GM06990 (cell line): ENCODE results near the gene CACNA1D.
"Not testable (repeated sequence)": the region's sequence is repeated elsewhere in the genome, so short reads cannot be mapped to it uniquely, and the experiment has no call there.

Experiments
- DNase-seq: peaks from one replicate; pipeline ENCODE4 v3.0.0-alpha.2; 2011; ENCODE audit not compliant: insufficient read length; ENCODE audit errors: extremely low read depth
- H3K27me3 ChIP-seq: replicated peaks from 2 replicates; pipeline ENCODE4 v1.6.0; 2011; ENCODE audit warnings: low read length; ENCODE audit not compliant: control insufficient read depth, insufficient read depth
- H3K36me3 ChIP-seq: 2 replicates; pipeline ENCODE4 v1.5.1; 2011; ENCODE audit warnings: low read length; ENCODE audit not compliant: control insufficient read depth, insufficient read depth
- H3K4me3 ChIP-seq: replicated peaks from 2 replicates; pipeline ENCODE4 v1.5.1; 2011; ENCODE audit warnings: low read depth, mild to moderate bottlenecking, control low read depth, low read length
- TF ChIP-seq, protein P1 (sequence below): IDR thresholded peaks from 2 replicates; pipeline ENCODE4 v1.5.1; 2011; ENCODE audit warnings: low read length, control low read depth, mild to moderate bottlenecking, inconsistent platforms; ENCODE audit not compliant: insufficient read depth, poor library complexity, severe bottlenecking

CACNA1D gene

DNA sequence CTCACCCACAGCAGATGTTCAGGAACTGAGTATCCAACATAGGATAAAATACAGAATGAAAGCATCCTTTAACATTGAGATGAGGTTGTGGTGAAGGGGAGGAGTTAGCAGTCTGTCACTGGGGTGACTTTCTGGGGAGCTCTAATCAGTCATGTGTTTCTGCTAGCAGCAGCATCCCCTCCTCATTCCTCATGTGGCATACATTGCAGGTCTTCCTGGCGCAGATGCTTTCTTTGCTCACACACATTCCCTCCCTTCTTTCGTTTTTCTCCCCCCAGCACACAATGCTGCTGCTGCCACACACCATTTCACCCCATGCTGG is 135.0 kb downstream of the CACNA1D start:
- H3K4me3 ChIP-seq = no peak overlapping the region

DNA sequence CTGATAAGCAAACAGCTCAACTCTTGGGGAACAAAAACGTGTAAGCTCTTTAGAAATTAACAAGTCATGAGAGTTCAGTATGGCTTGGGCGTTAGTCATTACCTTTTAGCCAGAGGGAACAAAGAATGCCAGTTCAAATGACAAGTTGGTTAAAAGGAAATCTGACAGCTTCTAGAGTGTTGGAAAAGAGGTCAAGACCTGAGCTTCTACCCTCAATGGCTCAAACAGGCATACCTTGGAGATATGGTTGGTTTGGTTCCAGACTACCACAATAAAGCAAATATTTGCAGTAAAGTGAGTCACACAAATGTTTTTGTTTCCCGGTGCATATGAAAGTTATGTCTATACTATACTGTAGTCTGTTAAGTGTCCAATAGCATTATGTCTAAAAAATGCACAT is 136.1 kb downstream of the CACNA1D start:
- H3K27me3 ChIP-seq = peaks cover 1% of the 10 kb centered on the region; the same call in 1 of the 2 replicates
- DNase-seq = no peak

More for the DNA sequence above, 135.0 kb downstream of the CACNA1D start:
- DNase-seq = no peak
- peaks cover under 1% of the 10 kb centered on the region for H3K27me3 ChIP-seq
- no peaks in the 10 kb centered on the region for H3K36me3 ChIP-seq
- TF ChIP-seq, protein P1, sequence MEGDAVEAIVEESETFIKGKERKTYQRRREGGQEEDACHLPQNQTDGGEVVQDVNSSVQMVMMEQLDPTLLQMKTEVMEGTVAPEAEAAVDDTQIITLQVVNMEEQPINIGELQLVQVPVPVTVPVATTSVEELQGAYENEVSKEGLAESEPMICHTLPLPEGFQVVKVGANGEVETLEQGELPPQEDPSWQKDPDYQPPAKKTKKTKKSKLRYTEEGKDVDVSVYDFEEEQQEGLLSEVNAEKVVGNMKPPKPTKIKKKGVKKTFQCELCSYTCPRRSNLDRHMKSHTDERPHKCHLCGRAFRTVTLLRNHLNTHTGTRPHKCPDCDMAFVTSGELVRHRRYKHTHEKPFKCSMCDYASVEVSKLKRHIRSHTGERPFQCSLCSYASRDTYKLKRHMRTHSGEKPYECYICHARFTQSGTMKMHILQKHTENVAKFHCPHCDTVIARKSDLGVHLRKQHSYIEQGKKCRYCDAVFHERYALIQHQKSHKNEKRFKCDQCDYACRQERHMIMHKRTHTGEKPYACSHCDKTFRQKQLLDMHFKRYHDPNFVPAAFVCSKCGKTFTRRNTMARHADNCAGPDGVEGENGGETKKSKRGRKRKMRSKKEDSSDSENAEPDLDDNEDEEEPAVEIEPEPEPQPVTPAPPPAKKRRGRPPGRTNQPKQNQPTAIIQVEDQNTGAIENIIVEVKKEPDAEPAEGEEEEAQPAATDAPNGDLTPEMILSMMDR = no peak

DNA sequence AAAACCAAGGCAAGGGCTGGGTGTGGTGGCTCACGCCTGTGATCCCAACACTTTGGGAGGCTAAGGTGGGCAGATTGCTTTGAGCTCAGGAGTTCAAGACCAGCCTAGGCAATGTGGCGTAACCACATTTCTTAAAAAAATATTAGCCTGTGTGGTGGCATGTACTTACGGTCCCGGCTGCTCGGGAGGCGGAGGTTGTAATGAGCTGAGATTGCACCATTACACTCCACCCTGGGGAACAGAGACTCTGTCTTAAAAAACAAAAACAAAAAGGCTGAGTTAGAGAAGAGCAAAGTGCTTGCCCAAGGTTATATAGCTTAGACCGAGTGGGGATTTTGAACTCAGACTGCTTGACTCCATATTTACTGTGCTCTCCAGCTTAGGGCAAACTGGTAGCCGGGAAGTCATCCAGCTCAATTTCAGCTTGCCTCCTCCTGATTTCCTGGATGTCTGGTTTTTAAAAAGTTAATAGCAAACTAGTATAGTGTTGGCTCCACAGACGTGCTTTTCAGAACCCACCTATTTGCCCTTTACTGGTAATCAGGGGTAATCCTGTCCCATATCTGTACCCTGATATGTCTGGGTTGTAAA is 138.9 kb downstream of the CACNA1D start:
- Histone ChIP-seq H3K4me3 (no peak overlapping the region), H3K36me3 (no peaks in the 10 kb centered on the region), H3K27me3 (peaks cover 1% of the 10 kb centered on the region; the same call in 1 of the 2 replicates)
- no peak for DNase-seq
- TF ChIP-seq, protein P1 = no peak

More for the DNA sequence above, 136.1 kb downstream of the CACNA1D start:
- H3K36me3 ChIP-seq = no peaks in the 10 kb centered on the region
- no peak overlapping the region for H3K4me3 ChIP-seq
- TF ChIP-seq, protein P1 = no peak

- H3K4me3 ChIP-seq = no peak overlapping the region
- TF ChIP-seq, protein P1 = no peak
- DNase-seq = no peak
- H3K27me3 ChIP-seq = peaks cover 1% of the 10 kb centered on the region; the same call in 1 of the 2 replicates
- no peaks in the 10 kb centered on the region for H3K36me3 ChIP-seq
These were observed 140.6 kb downstream of the CACNA1D start for GRCh38 chr3:53635041-53635440.

GRCh38 chr3:53638806-53639205 is 144.4 kb downstream of the CACNA1D start:
- H3K36me3 ChIP-seq, DNase-seq, H3K4me3 ChIP-seq, H3K27me3 ChIP-seq: not testable (repeated sequence)

GRCh38 chr3:53641397-53641796 is 147.0 kb downstream of the CACNA1D start:
- TF ChIP-seq, protein P1 = no peak
- 0 out of 2 replicates have a peak, but pooled peaks cover 1% of the 10 kb centered on the region for H3K27me3 ChIP-seq
- H3K36me3 ChIP-seq = no peaks in the 10 kb centered on the region
- H3K4me3 ChIP-seq = no peak overlapping the region
- DNase-seq = no peak
